HG03045 (cell line): ENCODE results near the gene GMDS.
A peak's percentile ranks its signal among the peaks of the same experiment; 100 is the strongest.

ENCODE experiments used
- ATAC-seq: cut with Tn5 transposase; IDR thresholded peaks from one replicate; pipeline ENCODE4 v1.9.1; 2021; ENCODE audit warnings: mild to moderate bottlenecking, moderate library complexity; ENCODE audit not compliant: unreplicated experiment

Gene GMDS

GRCh38 chr6:1817033-1817761 lies 428.2 kb downstream of the GMDS start:
- ATAC-seq = no peak

GRCh38 chr6:1815827-1816452 lies 429.5 kb downstream of the GMDS start:
- no peak for ATAC-seq

GRCh38 chr6:1814279-1814678 lies 431.1 kb downstream of the GMDS start:
- ATAC-seq = no peak

GRCh38 chr6:1812487-1812886 lies 432.9 kb downstream of the GMDS start:
- no peak for ATAC-seq

DNA sequence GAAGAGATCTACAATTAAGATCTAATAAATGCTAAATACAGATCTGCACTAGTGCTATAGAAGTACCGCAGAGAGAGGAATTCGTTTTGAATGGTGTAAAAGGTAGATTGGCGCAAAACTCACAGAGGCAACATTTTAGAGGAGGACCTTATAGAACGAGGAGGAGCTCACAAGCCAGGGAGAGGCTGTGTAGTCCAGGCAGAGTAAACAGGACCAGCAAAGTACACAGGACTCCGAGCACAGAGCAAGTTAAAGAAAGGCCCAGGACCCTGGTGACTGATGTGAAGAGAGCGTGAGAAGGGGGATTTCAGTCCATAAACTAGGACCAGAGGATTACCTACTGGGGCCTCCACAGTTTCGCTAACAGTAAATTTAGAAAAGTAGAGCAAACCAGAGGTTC lies 433.4 kb downstream of the GMDS start:
- ATAC-seq = no peak

- ATAC-seq = no peak
Measured at GRCh38 chr6:1810880-1811279, 434.5 kb downstream of the GMDS start.

DNA sequence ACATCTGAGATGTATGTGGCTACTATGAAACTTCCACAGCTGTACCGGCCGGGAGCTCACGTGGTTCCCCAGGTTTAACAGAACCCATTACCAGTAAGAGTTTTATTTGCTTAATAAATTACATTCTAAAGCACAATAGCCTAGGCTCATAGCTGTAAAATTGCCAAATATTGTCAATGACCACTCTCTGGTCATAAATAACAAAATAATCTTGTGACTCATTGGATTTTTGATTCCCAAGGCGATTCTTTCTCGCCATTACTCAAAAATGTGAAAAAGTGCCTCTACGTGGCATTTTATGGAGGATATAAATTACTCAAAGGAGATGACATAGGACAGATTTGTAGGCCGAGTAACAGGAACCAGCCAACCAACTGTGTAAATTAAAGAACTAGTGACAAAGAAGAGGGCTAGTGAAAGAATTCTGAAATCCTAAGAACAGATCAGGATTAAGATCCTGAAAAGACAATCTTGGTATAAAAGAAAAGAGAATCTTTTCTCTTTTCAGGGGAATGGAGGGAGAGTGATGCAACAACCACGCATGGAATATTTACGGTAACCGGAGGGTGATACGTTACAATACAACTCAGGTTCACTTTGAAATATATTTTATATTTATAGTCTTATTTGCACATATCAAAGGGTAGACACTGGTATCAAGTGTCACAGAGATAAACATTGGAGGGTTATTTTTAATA lies 436.0 kb downstream of the GMDS start:
- no peak for ATAC-seq

DNA sequence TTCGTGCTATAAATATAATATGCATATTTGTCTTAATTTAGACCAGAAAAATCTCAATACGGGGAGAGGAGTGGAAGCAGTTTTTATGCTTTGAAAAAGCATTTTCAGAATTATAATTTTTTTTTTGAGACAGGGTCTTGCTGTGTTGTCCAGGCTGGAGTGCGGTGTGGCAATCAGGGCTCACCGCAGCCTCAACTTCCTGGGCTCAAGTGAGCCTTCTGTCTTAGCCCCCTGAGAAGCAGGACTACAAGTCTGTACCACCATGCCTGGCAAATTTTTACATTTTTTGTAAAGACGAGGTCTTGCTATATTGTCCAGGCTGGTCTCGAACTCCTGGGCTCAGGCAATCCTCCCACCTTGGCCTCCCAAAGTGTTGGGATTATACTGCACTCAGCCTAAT lies 438.5 kb downstream of the GMDS start:
- no peak for ATAC-seq

DNA sequence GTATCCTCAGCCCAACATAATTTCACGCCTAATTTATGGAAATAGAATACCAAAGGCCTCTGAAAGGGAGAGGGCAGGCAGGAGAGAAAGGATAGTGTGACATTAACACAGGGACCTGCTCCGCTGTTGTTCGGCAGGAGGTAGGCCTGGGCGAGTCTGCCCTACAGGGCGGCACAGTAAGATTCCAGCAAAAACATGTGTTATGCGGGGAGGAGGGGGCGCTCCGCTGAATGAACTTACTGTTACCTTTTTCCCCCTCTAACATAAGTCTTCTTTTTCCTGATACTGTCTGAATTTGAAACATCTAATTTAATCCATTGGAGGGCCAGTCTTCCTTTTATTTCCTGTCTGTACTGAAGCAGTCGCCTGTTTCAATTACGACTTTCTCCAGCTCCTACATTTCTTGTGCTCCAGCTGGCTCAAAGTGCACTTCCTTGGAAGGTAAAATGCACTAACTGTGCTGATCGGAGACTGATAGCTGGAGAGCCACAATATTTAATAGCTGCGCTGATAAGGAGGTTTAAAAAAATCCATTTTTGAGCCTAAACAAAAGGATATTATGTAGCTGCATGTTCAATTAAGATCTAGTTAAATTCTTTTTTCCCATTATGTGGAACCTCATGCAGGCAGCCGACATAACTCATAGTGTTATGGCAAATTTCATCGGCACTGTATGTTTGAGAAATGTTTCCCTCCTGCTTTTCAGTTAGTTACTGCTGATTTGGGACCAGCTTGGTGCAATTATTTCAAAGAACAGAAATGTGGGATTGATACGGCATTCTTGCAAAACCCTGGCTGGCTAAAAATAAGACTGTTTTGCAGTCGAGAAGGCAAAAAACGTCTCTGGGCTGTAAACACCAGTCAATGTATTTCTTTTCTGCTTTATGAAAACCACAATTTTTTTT lies 442.7 kb downstream of the GMDS start:
- ATAC-seq = no peak

- ATAC-seq = no peak
Measured at GRCh38 chr6:1801401-1801800, 444.0 kb downstream of the GMDS start.

- ATAC-seq = no peak
Measured at GRCh38 chr6:1800845-1801244, 444.6 kb downstream of the GMDS start.

GRCh38 chr6:1798965-1799325 lies 446.5 kb downstream of the GMDS start:
- ATAC-seq = no peak

DNA sequence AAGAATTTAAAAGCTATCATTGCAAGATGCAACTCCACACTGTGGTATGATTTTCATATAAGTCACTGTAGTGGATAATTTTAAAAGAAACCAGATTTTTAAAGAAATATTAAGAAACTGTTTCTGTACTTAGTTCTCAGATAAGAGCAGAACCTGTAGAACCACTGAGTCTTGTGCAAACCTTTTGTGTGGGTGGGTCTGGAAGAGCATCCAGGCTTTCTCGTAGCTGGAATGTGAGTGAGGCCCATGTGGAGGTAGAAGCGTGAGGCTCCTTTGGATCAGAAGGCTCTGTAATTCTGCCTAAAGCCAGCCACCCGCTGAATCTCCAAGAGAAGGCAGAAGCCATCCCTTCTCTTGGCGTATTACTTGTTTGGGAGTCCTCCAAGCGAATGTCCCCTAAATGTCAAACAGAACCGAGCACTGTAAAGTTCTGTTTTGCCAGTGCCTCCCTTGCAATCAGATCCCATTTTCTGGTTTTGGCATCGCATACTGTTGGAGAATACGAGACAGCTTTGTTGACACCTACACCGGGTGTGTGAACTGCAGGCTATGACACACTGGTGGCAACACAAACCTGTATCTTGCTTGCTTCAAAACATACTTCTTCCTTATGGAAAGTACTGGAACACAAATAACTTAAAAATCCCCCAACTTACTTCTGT lies 447.0 kb downstream of the GMDS start:
- no peak for ATAC-seq

- ATAC-seq = no peak
Measured at GRCh38 chr6:1797801-1798200, 447.6 kb downstream of the GMDS start.

DNA sequence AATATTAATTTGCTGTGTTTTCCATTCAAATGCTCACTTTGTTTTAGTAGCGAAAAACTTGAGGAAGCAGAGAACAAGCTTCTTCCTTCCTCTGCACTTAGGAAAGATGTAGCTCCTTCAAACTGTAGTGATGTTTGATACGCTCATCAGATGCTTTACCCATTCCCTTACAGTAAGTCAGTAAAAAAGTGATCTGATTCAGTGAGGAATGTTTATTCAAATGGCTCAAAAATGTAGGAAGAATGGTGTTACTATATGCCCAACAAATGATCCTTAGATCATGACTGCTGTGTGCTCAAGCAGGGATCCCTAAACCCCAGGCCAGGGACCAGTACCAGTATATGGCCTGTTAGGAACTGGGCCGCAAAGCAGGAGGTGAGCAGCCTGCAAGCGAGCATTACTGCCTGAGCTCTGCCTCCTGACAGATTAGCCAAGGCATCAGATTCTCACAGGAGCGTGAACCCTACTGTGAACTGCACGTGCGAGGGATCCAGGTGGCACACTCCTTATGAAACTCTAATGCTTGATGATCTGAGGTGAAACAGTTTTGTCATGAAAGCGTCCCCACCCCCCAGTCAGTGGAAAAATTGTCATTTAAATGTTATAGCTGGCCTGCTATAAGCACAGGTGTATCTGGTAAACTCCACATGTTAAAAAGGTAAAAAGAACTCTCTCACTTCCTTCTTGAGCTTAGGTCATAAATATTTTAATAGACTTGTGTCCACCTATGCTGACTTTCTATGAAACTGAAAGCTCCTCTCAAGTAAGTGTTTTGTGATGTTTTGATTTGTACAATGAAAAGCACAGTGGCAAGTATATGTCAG lies 448.5 kb downstream of the GMDS start:
- peak; percentile 52 for ATAC-seq

- no peak for ATAC-seq
Measured at GRCh38 chr6:1795910-1796309, 449.5 kb downstream of the GMDS start.

DNA sequence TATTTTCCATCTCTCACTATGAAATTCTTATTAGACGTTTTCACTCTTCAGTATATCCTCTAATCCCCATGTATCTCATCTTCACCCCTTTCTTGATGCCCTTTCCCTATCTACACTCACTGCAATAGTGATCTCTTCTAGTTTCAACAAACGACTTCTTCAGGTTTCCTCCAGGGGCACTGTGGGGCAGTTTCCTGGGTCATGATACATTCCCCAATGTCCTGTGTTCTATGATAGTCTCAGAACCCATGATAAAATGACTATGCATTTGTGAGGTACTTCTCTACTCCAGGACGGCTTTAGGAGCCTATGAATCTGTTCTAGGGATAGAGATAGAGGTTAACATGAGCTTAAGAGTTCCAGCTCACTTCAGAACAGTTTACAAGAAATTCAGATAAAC lies 452.4 kb downstream of the GMDS start:
- ATAC-seq = no peak

- ATAC-seq = no peak
Measured at GRCh38 chr6:1790684-1791083, 454.7 kb downstream of the GMDS start.

DNA sequence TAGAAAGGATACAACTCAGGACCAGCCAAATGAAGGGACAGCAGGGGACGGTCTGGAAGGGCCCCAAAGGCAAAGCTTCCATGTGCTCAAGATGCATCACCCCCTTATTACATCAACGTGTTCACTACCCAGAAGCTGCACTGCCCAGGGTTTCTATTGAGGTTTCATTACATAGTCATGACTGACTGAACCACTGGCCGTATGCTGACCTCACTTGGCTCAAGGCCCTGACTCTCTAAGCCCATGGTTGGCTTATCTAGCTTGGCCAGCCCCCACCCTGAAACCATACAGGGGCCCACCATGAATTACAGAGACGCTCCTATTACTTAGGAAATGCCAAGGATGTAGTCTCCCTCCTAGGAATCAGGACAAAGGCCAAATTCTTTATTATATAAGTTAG lies 456.3 kb downstream of the GMDS start:
- ATAC-seq = no peak

DNA sequence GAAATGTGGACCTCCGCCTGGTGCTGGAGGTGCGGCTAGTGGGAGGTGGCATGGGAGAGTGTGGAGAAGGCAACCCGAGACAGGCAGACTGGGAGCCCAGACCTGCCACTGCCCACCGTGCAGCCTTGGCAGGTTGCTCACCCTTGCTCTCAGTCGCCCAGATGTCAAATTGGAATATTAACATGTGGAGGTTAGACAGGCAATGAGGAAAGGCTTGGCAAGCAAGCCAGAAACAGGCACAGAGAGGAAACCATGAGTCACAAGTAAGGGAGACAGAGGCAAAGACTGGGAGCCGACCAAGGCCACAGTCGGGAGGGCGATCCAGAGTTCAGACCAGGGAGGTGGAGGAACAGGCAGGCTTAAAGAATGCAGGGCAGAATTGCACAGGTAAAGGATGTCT lies 457.5 kb downstream of the GMDS start:
- ATAC-seq = no peak
